Measurements from ENCODE around the gene BRD1.

DNA sequence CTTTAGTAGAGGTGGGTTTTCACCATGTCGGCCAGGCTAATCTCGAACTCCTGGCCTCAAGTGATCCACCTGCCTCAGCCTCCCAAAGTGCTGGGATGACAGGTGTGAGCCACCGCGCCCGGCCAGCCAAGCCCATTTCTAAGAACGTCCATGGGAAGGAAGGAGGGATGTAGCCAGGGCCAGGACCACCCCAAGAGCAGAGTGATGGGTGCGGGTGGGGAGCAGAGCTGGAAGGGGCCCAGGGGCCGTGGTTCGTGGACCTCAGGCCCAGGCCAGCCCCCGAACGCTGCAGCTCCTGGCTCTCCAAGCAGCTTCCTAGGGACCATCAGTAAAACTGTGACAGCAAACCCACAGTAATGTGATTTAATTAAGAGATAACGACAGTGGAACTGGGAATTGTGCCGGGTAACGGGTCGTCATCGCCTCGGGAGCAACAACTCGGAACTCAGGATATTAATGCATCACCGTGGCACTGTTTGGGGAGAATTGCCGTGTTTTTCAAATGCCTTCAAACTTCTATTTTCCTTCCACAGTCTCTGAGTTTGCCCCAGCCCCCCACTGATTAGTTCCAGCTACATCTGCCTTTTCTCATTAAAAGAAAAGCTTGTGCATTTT lies 74.3 kb downstream of the BRD1 start:
- TF ChIP-seq TAF1 (IDR thresholded peaks at IDR 0.05; ENCODE audit: low read depth, low read length): no peak
- TF ChIP-seq POLR2A (IDR thresholded peaks at IDR 0.05; ENCODE audit: low read depth, low read length): no peak
